Keratinocyte (primary cell): ENCODE results near the gene TACC2. TPM values are rescaled to one million over a fixed set of nuclear protein-coding genes. Genes with fewer than 3 reads are reported as not detected.

Experiments
- DNase-seq: peaks from one replicate; pipeline ENCODE4 v3.0.0-alpha.2; 2011; ENCODE audit warnings: low read depth, missing footprints, low spot score
- FAIRE-seq: peaks from 2 replicates; lab custom pipeline; 2011; peaks lifted over from hg19 to GRCh38; lab: Jason Lieb, UNC
- H2AFZ ChIP-seq: 2 replicates; pipeline ENCODE4 v1.6.0; 2012; ENCODE audit warnings: low read length, control low read depth, inconsistent platforms; ENCODE audit not compliant: control insufficient read depth
- H3K27ac ChIP-seq: 2 replicates; pipeline ENCODE4 v1.5.1; 2011; ENCODE audit warnings: low read length; ENCODE audit not compliant: control insufficient read depth, insufficient read depth
- H3K27me3 ChIP-seq: 3 replicates; pipeline ENCODE4 v1.6.0; 2011; ENCODE audit warnings: low read length; ENCODE audit not compliant: control insufficient read depth, insufficient read depth; ENCODE audit errors: extremely low read depth
- H3K36me3 ChIP-seq, 2 experiments: 2 replicates in 1 of 2; 3 replicates in 1 of 2; pipeline ENCODE4 v1.5.1; 2011; ENCODE audit warnings: low read length in 2 of 2, mild to moderate bottlenecking in 1 of 2; ENCODE audit not compliant: control insufficient read depth in 2 of 2, insufficient read depth in 2 of 2; ENCODE audit errors: extremely low read depth in 1 of 2
- H3K4me1 ChIP-seq: 3 replicates; pipeline ENCODE4 v1.5.1; 2011; ENCODE audit warnings: low read length; ENCODE audit not compliant: control insufficient read depth, insufficient read depth; ENCODE audit errors: extremely low read depth
- H3K4me2 ChIP-seq: 3 replicates; pipeline ENCODE4 v1.6.0; 2011; ENCODE audit warnings: low read depth, low read length; ENCODE audit not compliant: control insufficient read depth, insufficient read depth; ENCODE audit errors: extremely low read depth
- H3K4me3 ChIP-seq, 3 experiments: fragments of 200-600 bp in 1 of 3; sonication (generic) in 1 of 3; 2 replicates in 2 of 3; 3 replicates in 1 of 3; pipeline ENCODE4 v1.5.1; 2011 to 2016; ENCODE audit warnings: low read length in 3 of 3, mild to moderate bottlenecking in 3 of 3, control low read depth in 2 of 3, inconsistent platforms in 1 of 3, low read depth in 1 of 3, mixed read lengths in 1 of 3, mixed run types in 1 of 3, moderate library complexity in 1 of 3; ENCODE audit not compliant: control insufficient read depth in 2 of 3, insufficient read depth in 2 of 3; ENCODE audit errors: extremely low read depth in 1 of 3
- H3K79me2 ChIP-seq: 2 replicates; pipeline ENCODE4 v1.6.0; 2012; ENCODE audit warnings: low read length; ENCODE audit not compliant: control insufficient read depth, insufficient read depth
- H3K9ac ChIP-seq: 3 replicates; pipeline ENCODE4 v1.6.0; 2011; ENCODE audit warnings: low read length; ENCODE audit not compliant: control insufficient read depth, insufficient read depth; ENCODE audit errors: extremely low read depth
- H3K9me1 ChIP-seq: 3 replicates; pipeline ENCODE4 v1.6.0; 2011; ENCODE audit warnings: low read length; ENCODE audit not compliant: control insufficient read depth, insufficient read depth; ENCODE audit errors: extremely low read depth
- H3K9me3 ChIP-seq: 2 replicates; pipeline ENCODE4 v1.5.1; 2012; ENCODE audit warnings: low read depth, low read length; ENCODE audit not compliant: control insufficient read depth
- H4K20me1 ChIP-seq: 3 replicates; pipeline ENCODE4 v1.6.0; 2011; ENCODE audit warnings: low read length; ENCODE audit not compliant: control insufficient read depth, insufficient read depth; ENCODE audit errors: extremely low read depth
- EZH2 ChIP-seq: IDR thresholded peaks from one replicate; pipeline ENCODE4 v1.6.1; 2012; ENCODE audit warnings: inconsistent platforms, mild to moderate bottlenecking, low read length, moderate library complexity
- dilution Hi-C: fragments of 300-500 bp; cut with MboI; formaldehyde crosslinking; loops from one replicate; pipeline ENCODE4 v1.7.0; 2020; ENCODE audit warnings: low sequenced_read_pairs; ENCODE audit not compliant: extremely low pct_ligation_motif_present
- polyA plus RNA-seq, 5 experiments: library from polyadenylated mRNA; depleted of rRNA in 3 of 5; stranded (reverse) in 3 of 5; stranded (forward) in 1 of 5; unstranded in 1 of 5; fragments of >200 nt; gene quantifications; 1 replicate in 1 of 5; 2 replicates in 3 of 5; 3 replicates in 1 of 5; pipeline versions ENCODE4 v1.2.1 to v1.2.3, GENCODE V29; 2011 to 2012; ENCODE audit warnings: missing spikeins in 2 of 5, low read depth in 1 of 5, low replicate concordance in 1 of 5
- TF ChIP-seq, protein P1 (sequence below), 3 experiments: IDR thresholded peaks in 1 of 3; conservative IDR thresholded peaks in 1 of 3; optimal IDR thresholded peaks in 1 of 3; 2 replicates in 2 of 3; 3 replicates in 1 of 3; pipeline versions ENCODE3 to v1.5.1; 2011; ENCODE audit warnings: low read length in 3 of 3, mild to moderate bottlenecking in 3 of 3, moderate library complexity in 2 of 3, control low read depth in 1 of 3, inconsistent platforms in 1 of 3; ENCODE audit not compliant: insufficient read depth in 2 of 3; ENCODE audit errors: extremely low read depth in 1 of 3

Gene TACC2
- polyA plus RNA-seq, 1 donor (not counting 4 experiments of a cell fraction or from before 2014, with no cell fraction given) = 12.8 TPM

DNA sequence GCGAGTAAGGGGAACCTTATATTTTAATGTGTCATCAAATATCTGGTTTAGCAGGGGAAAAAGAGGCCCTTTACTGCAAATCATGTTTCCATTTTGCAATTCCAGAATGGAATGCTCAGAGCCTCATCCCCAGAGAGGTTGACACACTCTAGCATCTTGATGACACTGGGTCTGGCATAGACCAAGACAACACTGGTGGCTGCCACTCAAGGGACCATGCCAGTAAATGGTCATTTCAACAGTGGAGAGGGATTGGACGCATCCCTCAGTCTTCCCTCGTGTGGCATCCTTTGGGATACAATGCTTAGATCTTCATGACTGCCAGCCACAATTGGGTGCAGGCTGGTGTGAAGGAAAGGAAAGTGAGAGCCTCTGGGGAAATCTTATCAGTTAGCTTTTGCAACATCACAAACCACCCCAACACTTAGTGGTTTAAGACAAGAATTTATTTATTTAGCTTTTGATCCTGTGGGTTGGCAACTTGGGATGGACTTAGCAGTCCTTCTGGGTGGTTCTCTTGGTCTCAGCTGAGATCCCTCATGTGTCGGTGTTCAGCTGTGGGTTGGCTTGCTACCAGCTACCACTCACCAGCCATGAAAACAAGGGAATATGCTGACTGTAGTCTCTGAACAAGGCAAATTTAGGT, 21.6 kb downstream of the TACC2 start:
- H3K4me1 ChIP-seq = no peaks in the 10 kb centered on the region
- no peak overlapping the region for H3K9ac ChIP-seq
- H3K9me1 ChIP-seq = no peaks in the 10 kb centered on the region
- no peaks in the 10 kb centered on the region for H4K20me1 ChIP-seq
- no peak overlapping the region for H3K27ac ChIP-seq
- TF ChIP-seq EZH2 = no peak
- TF ChIP-seq, protein P1, sequence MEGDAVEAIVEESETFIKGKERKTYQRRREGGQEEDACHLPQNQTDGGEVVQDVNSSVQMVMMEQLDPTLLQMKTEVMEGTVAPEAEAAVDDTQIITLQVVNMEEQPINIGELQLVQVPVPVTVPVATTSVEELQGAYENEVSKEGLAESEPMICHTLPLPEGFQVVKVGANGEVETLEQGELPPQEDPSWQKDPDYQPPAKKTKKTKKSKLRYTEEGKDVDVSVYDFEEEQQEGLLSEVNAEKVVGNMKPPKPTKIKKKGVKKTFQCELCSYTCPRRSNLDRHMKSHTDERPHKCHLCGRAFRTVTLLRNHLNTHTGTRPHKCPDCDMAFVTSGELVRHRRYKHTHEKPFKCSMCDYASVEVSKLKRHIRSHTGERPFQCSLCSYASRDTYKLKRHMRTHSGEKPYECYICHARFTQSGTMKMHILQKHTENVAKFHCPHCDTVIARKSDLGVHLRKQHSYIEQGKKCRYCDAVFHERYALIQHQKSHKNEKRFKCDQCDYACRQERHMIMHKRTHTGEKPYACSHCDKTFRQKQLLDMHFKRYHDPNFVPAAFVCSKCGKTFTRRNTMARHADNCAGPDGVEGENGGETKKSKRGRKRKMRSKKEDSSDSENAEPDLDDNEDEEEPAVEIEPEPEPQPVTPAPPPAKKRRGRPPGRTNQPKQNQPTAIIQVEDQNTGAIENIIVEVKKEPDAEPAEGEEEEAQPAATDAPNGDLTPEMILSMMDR (optimal IDR thresholded peaks at IDR 0.05 in 1 of 3, IDR thresholded peaks at IDR 0.05 in 1 of 3, conservative IDR thresholded peaks at IDR 0.05 in 1 of 3; ENCODE audit: extremely low read depth in 1 of 3, insufficient read depth in 2 of 3, low read length in 3 of 3) = no peak
- no peak overlapping the region for H3K4me3 ChIP-seq
- DNase-seq (no peak), FAIRE-seq (no peak)
- dilution Hi-C loops = no loop called here
- no peak overlapping the region for H2AFZ ChIP-seq
- no peaks in the 10 kb centered on the region for H3K36me3 ChIP-seq
- no peaks in the 10 kb centered on the region for H3K27me3 ChIP-seq
- H3K4me2 ChIP-seq = no peak overlapping the region
- no peaks in the 10 kb centered on the region for H3K79me2 ChIP-seq
- no peaks in the 10 kb centered on the region for H3K9me3 ChIP-seq

DNA sequence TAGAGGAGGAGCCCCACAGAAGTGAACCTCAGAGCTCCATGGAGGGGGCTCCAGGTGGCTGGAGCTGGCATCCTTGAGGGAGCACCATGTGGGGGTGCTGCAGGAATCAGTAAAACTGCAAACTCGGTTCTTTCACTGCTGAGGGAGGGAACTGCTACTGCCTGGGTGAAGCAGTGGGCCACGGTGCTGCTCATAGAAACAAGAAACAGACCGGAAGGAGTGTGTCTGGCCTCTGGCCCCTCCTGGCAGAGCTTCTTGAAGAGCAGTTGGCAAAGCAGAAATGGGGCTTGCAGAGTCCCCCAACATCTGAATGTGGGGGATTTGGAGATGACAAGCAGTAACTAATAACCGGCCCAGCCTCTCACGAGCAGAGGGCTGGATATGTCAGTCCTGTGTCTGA, 23.8 kb downstream of the TACC2 start:
- H3K27me3 ChIP-seq = no peaks in the 10 kb centered on the region
- H3K9me3 ChIP-seq = no peaks in the 10 kb centered on the region
- H3K9ac ChIP-seq = no peak overlapping the region
- H2AFZ ChIP-seq = no peak overlapping the region
- FAIRE-seq = no peak
- DNase-seq = no peak
- H3K79me2 ChIP-seq = no peaks in the 10 kb centered on the region
- TF ChIP-seq, protein P1 (optimal IDR thresholded peaks at IDR 0.05 in 1 of 3, IDR thresholded peaks at IDR 0.05 in 1 of 3, conservative IDR thresholded peaks at IDR 0.05 in 1 of 3; ENCODE audit: extremely low read depth in 1 of 3, insufficient read depth in 2 of 3, low read length in 3 of 3) = no peak
- TF ChIP-seq EZH2 = no peak
- H3K27ac ChIP-seq = no peak overlapping the region
- no peak overlapping the region for H3K4me2 ChIP-seq
- peaks cover 2% of the 10 kb centered on the region for H4K20me1 ChIP-seq
- no peak overlapping the region for H3K4me3 ChIP-seq
- no peaks in the 10 kb centered on the region for H3K9me1 ChIP-seq
- dilution Hi-C loops = no loop called here
- H3K4me1 ChIP-seq = no peaks in the 10 kb centered on the region
- no peaks in the 10 kb centered on the region for H3K36me3 ChIP-seq
